Nephron progenitor cell (in vitro differentiated cells): ENCODE measurements around the gene GRM7.

Source experiments
- DNase-seq: peaks from one replicate; pipeline ENCODE4 v3.0.0; 2021
- H3K27ac Mint-ChIP-seq: 2 replicates; pipeline ENCODE4 v1.8.0; 2021; ENCODE audit warnings: mild to moderate bottlenecking, moderate library complexity, mixed read lengths
- H3K27me3 Mint-ChIP-seq: 2 replicates; pipeline ENCODE4 v1.8.0; 2021; ENCODE audit warnings: mild to moderate bottlenecking, low read depth, mixed read lengths; ENCODE audit not compliant: poor library complexity
- H3K36me3 Mint-ChIP-seq: 2 replicates; pipeline ENCODE4 v1.8.0; 2021; ENCODE audit warnings: low read depth, mixed read lengths
- H3K4me1 Mint-ChIP-seq: 2 replicates; pipeline ENCODE4 v1.8.0; 2021; ENCODE audit warnings: mixed read lengths
- H3K4me3 Mint-ChIP-seq: 2 replicates; pipeline ENCODE4 v1.8.0; 2021; ENCODE audit warnings: mild to moderate bottlenecking, moderate library complexity, mixed read lengths
- H3K9me3 Mint-ChIP-seq: 2 replicates; pipeline ENCODE4 v1.8.0; 2021; ENCODE audit warnings: mild to moderate bottlenecking, moderate library complexity, mixed read lengths
- CTCF ChIP-seq: fragments of 200-600 bp; sonication (generic); IDR thresholded peaks from 2 replicates; pipeline ENCODE4 v1.5.0; 2021; ENCODE audit warnings: antibody characterized with exemption

Gene GRM7

GRCh38 chr3:7272203-7272602, 411.3 kb downstream of the GRM7 start:
- DNase-seq, result no peak
- H3K27me3 Mint-ChIP-seq, result peaks cover 6% of the 10 kb centered on the region
- H3K4me1 Mint-ChIP-seq, result no peaks in the 10 kb centered on the region
- H3K36me3 Mint-ChIP-seq, result peaks cover 3% of the 10 kb centered on the region
- no peak overlapping the region for H3K4me3 Mint-ChIP-seq
- peaks cover 5% of the 10 kb centered on the region for H3K9me3 Mint-ChIP-seq
- H3K27ac Mint-ChIP-seq, result no peak overlapping the region
- no peak for TF ChIP-seq CTCF

GRCh38 chr3:7275396-7275795, 414.5 kb downstream of the GRM7 start:
- TF ChIP-seq CTCF, result no peak
- H3K27me3 Mint-ChIP-seq, result peaks cover 3% of the 10 kb centered on the region
- H3K9me3 Mint-ChIP-seq, result no peaks in the 10 kb centered on the region
- no peak overlapping the region for H3K4me3 Mint-ChIP-seq
- no peaks in the 10 kb centered on the region for H3K4me1 Mint-ChIP-seq
- DNase-seq, result no peak
- no peaks in the 10 kb centered on the region for H3K36me3 Mint-ChIP-seq
- no peak overlapping the region for H3K27ac Mint-ChIP-seq

DNA sequence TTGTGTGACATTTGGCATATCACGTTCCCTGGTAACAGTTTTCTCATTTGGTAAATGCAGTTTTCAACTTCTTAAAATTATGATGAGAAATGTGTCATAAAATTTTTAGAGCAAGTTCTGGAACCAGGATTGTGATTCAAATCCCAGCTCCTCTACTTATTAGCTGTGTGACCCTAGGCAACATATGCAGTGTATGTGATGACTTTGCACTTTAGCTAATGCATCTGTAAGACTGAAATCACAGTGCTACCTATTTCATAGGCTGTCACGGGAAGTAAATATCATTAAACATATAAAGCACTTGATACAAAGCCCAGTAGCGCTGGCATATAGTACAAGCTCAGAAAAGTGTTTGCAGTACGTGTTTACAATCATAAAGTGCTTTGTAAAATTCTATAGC, 419.4 kb downstream of the GRM7 start:
- Mint-ChIP-seq H3K36me3 (no peaks in the 10 kb centered on the region), H3K27ac (no peak overlapping the region), H3K27me3 (peaks cover 3% of the 10 kb centered on the region), H3K4me3 (no peak overlapping the region), H3K9me3 (no peaks in the 10 kb centered on the region), H3K4me1 (no peaks in the 10 kb centered on the region)
- DNase-seq, result no peak
- no peak for TF ChIP-seq CTCF

GRCh38 chr3:7282988-7283387, 422.1 kb downstream of the GRM7 start:
- Mint-ChIP-seq H3K36me3 (no peaks in the 10 kb centered on the region), H3K27ac (no peak overlapping the region), H3K27me3 (no peaks in the 10 kb centered on the region), H3K9me3 (no peaks in the 10 kb centered on the region), H3K4me3 (no peak overlapping the region), H3K4me1 (no peaks in the 10 kb centered on the region)
- DNase-seq, result no peak
- TF ChIP-seq CTCF, result no peak

DNA sequence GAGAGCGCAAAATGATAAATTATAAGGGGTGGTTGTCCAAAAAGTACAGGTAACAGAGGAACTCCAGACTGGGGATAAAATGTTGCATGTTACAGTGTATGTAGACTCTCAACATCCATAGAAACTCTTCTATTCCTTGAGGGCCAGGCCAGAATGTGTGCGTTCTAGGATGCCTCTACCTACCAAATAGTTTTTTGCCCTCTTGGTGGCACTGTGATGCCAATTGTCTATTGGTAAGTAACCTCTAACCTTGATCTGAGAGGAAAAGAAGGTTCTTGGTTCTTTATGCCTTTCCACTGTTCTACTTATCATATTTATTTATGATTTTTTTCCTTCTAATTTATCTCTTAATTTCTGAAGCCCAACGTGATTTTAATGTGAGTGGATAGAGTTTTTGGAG, 424.6 kb downstream of the GRM7 start:
- Mint-ChIP-seq H3K27ac (no peak overlapping the region), H3K4me3 (no peak overlapping the region), H3K4me1 (no peaks in the 10 kb centered on the region), H3K9me3 (no peaks in the 10 kb centered on the region), H3K36me3 (no peaks in the 10 kb centered on the region), H3K27me3 (no peaks in the 10 kb centered on the region)
- DNase-seq, result no peak
- no peak for TF ChIP-seq CTCF

DNA sequence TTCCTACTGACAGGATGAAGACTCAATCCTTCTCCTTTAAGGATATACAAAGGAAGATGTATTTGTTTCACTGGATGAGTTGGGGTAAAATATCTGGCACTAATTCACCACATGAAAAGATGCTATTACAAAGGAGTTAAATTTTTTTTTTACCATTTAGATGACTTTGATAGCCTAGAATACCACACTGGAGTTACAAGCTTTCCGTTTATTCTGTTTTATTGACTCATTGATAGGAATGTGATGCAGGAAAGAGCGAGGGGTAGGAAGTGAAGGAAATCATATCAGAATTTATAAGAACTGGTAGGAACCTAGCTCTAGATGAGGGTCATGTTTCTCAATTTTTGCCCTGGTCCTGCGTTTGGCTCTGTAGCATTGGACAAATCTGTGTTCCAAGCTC, 427.2 kb downstream of the GRM7 start:
- no peak overlapping the region for H3K27ac Mint-ChIP-seq
- H3K4me3 Mint-ChIP-seq, result no peak overlapping the region
- H3K4me1 Mint-ChIP-seq, result no peaks in the 10 kb centered on the region
- no peak for DNase-seq
- H3K9me3 Mint-ChIP-seq, result no peaks in the 10 kb centered on the region
- H3K27me3 Mint-ChIP-seq, result no peaks in the 10 kb centered on the region
- TF ChIP-seq CTCF, result no peak
- H3K36me3 Mint-ChIP-seq, result no peaks in the 10 kb centered on the region
